NCI-H2081 treated with DMSO at 0.1 percent for 48 hours (cell line): Measurements from ENCODE around the gene ZNF322.
A peak's percentile ranks its signal among the peaks of the same experiment; 100 is the strongest.
"Not testable (repeated sequence)": the region's sequence is repeated elsewhere in the genome, so short reads cannot be mapped to it uniquely, and the experiment has no call there.

Source experiments
- DNase-seq: peaks from one replicate; lab custom pipeline; 2025; lab: John Stamatoyannopoulos, UW

The ZNF322 gene

GRCh38 chr6:26659042-26659999 lies at the start of gene ZNF322:
Gene ZNF322 (minus strand): TSS chr6:26659746. CDS start chr6:26638553, 21,193 bp downstream.
- peak; percentile 75 for DNase-seq

GRCh38 chr6:26705780-26706179 lies 46.2 kb upstream of the ZNF322 start:
- not testable (repeated sequence) for DNase-seq

GRCh38 chr6:26705352-26705751 lies 45.8 kb upstream of the ZNF322 start:
- DNase-seq, result not testable (repeated sequence)

- not testable (repeated sequence) for DNase-seq
Measured at GRCh38 chr6:26701023-26701747, 41.6 kb upstream of the ZNF322 start.

- not testable (repeated sequence) for DNase-seq
Measured at GRCh38 chr6:26697496-26697895, 38.0 kb upstream of the ZNF322 start.

- not testable (repeated sequence) for DNase-seq
Measured at GRCh38 chr6:26689324-26689947, 29.9 kb upstream of the ZNF322 start.

- not testable (repeated sequence) for DNase-seq
Measured at GRCh38 chr6:26682435-26683042, 23.0 kb upstream of the ZNF322 start.

GRCh38 chr6:26673287-26673686 lies 13.7 kb upstream of the ZNF322 start:
- DNase-seq, result not testable (repeated sequence)

GRCh38 chr6:26670558-26670957 lies 11.0 kb upstream of the ZNF322 start:
- DNase-seq, result not testable (repeated sequence)

GRCh38 chr6:26670003-26670402 lies 10.5 kb upstream of the ZNF322 start:
- DNase-seq, result not testable (repeated sequence)

- DNase-seq, result no peak
Measured at GRCh38 chr6:26660000-26660361, 435 bp upstream of the ZNF322 start.

GRCh38 chr6:26657256-26657655 lies 2.3 kb downstream of the ZNF322 start:
- DNase-seq, result no peak

GRCh38 chr6:26653007-26653406 lies 6.5 kb downstream of the ZNF322 start:
- no peak for DNase-seq

- DNase-seq, result no peak
Measured at GRCh38 chr6:26651133-26651781, 8.3 kb downstream of the ZNF322 start.

GRCh38 chr6:26646074-26646473 lies 13.5 kb downstream of the ZNF322 start:
- DNase-seq, result no peak

GRCh38 chr6:26640806-26641205 lies 18.7 kb downstream of the ZNF322 start:
- DNase-seq, result no peak

- no peak for DNase-seq
Measured at GRCh38 chr6:26629359-26629758, 30.2 kb downstream of the ZNF322 start.

GRCh38 chr6:26627843-26628242 lies 31.7 kb downstream of the ZNF322 start:
- no peak for DNase-seq

GRCh38 chr6:26624557-26624956 lies 35.0 kb downstream of the ZNF322 start:
- no peak for DNase-seq

- no peak for DNase-seq
Measured at GRCh38 chr6:26623339-26623859, 36.1 kb downstream of the ZNF322 start.
